Activated T-cell treated with anti-CD3 and anti-CD28 coated beads, Interleukin-2, amount 50 U/mL, for 4 hours (primary cell): ENCODE data around the gene ZC3H18. TPM values are rescaled to one million over a fixed set of nuclear protein-coding genes. Genes with fewer than 3 reads are reported as not detected.
A peak's percentile ranks its signal among the peaks of the same experiment; 100 is the strongest.

Experiments
- ATAC-seq, 2 donors: fragments of 200-7000 bp; cut with Tn5 transposase; one replicate each; pipeline ENCODE4 v1.10.0; 2021
- DNase-seq: peaks from one replicate; pipeline ENCODE4 v3.0.0-alpha.2; 2020
- H3K27me3 Mint-ChIP-seq: one replicate; pipeline ENCODE4 v1.8.0; 2021; ENCODE audit warnings: low read depth, mixed read lengths
- H3K36me3 Mint-ChIP-seq: one replicate; pipeline ENCODE4 v1.8.0; 2022; ENCODE audit warnings: mixed read lengths; ENCODE audit not compliant: insufficient read depth
- H3K4me1 Mint-ChIP-seq: one replicate; pipeline ENCODE4 v1.8.0; 2021; ENCODE audit warnings: low read depth, mixed read lengths
- H3K4me3 Mint-ChIP-seq: one replicate; pipeline ENCODE4 v1.8.0; 2021; ENCODE audit warnings: mild to moderate bottlenecking, moderate library complexity, mixed read lengths
- H3K9me3 Mint-ChIP-seq: one replicate; pipeline ENCODE4 v1.8.0; 2021; ENCODE audit warnings: mixed read lengths
- total RNA-seq, 3 donors: library from RNA; stranded (reverse); gene quantifications; one replicate each; pipeline ENCODE4 v1.2.1, GENCODE V29; 2021

ZC3H18 gene
- total RNA-seq, 3 donors from 2014 or later: 117 to 122 (median 118) TPM

DNA sequence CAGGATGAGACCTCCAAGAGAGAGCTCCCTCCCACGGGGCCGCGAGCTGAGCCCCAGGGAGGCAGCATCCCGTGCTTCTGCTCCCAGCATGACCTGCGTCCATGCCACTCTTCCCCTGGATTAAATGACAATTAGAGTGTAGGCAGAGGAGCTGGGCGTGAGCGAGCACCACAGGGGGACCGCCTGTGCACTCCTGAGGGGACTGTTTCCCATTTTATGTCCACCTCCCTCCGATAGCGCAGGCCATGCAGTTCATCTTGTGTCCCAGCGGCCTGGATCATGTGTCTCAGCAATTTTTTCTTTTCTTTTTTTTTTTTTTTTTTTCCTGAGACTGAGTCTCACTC lies 62.4 kb downstream of the ZC3H18 start:
- Mint-ChIP-seq H3K4me3 (no peak overlapping the region), H3K9me3 (no peaks in the 10 kb centered on the region), H3K36me3 (peaks cover 14% of the 10 kb centered on the region), H3K27me3 (no peaks in the 10 kb centered on the region), H3K4me1 (peaks cover 27% of the 10 kb centered on the region)
- no peak for DNase-seq
- no peak for ATAC-seq

- Mint-ChIP-seq H3K4me3 (peak overlapping the region; percentile 76), H3K4me1 (peaks cover 37% of the 10 kb centered on the region), H3K9me3 (no peaks in the 10 kb centered on the region), H3K27me3 (no peaks in the 10 kb centered on the region), H3K36me3 (peaks cover 13% of the 10 kb centered on the region)
- ATAC-seq (peak; percentile 28 to 44), DNase-seq (peak; percentile 43)
Observed at GRCh38 chr16:88633684-88634140, 63.5 kb downstream of the ZC3H18 start.

- Mint-ChIP-seq H3K27me3 (no peaks in the 10 kb centered on the region), H3K4me1 (peaks cover 40% of the 10 kb centered on the region), H3K9me3 (no peaks in the 10 kb centered on the region), H3K36me3 (peaks cover 12% of the 10 kb centered on the region), H3K4me3 (peak overlapping the region; percentile 76)
- DNase-seq: peak; percentile 43
- ATAC-seq: peak; percentile 27 to 29
Observed at GRCh38 chr16:88634141-88634993, 64.2 kb downstream of the ZC3H18 start.

DNA sequence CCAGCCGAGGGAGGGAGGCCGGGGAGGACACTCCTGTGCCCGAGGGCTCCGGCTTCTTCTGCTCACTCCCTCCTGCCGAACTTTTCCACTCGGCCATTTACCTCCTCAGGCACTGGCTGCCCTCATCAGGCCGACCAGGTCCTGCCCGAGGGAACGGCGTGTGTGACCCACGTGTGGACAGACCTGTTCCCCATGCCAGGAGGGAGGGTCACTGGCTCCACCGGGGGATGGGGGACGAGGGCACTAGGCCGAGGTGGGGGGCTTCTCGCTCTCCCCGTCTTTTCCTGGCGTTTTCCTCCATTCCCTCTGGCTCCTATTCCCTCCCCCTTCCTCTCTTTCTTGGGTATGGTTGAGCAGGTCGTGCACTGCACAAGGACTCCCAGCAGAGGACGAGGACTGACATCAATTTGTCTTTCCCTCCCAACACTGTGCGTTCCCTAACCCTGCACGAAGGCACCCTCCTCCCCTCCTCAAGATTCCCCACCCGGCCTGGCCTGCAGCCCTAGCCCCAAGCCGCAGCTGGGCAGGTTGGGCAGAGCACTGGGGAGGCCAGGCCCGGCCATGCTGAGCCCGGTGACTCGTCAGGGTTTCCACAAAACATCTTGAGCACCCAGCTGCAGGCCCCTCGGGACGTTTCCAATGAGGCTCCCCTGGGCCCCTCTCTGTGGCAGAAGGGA lies 64.9 kb downstream of the ZC3H18 start:
- DNase-seq (no peak), ATAC-seq (no peak)
- Mint-ChIP-seq H3K4me1 (peaks cover 43% of the 10 kb centered on the region), H3K9me3 (no peaks in the 10 kb centered on the region), H3K4me3 (peak overlapping the region; percentile 66), H3K36me3 (peaks cover 7% of the 10 kb centered on the region), H3K27me3 (peaks cover 3% of the 10 kb centered on the region)

- peak overlapping the region; percentile 65 for H3K4me3 Mint-ChIP-seq
- ATAC-seq: no peak
- peaks cover 7% of the 10 kb centered on the region for H3K27me3 Mint-ChIP-seq
- H3K36me3 Mint-ChIP-seq: peaks cover 7% of the 10 kb centered on the region
- peaks cover 46% of the 10 kb centered on the region for H3K4me1 Mint-ChIP-seq
- DNase-seq: no peak
- no peaks in the 10 kb centered on the region for H3K9me3 Mint-ChIP-seq
Observed at GRCh38 chr16:88635671-88636319, 65.6 kb downstream of the ZC3H18 start.

GRCh38 chr16:88636488-88637265 lies 66.5 kb downstream of the ZC3H18 start:
- Mint-ChIP-seq H3K4me1 (peaks cover 46% of the 10 kb centered on the region), H3K9me3 (no peaks in the 10 kb centered on the region), H3K36me3 (peaks cover 4% of the 10 kb centered on the region), H3K4me3 (no peak overlapping the region), H3K27me3 (peaks cover 7% of the 10 kb centered on the region)
- ATAC-seq (peak in 1 of 2 donors; percentile 0), DNase-seq (no peak)

GRCh38 chr16:88638323-88639230 lies 68.4 kb downstream of the ZC3H18 start, which contains the start of gene IL17C:
Gene IL17C (plus strand): TSS chr16:88638572. CDS start chr16:88638642, 70 bp downstream.
- H3K4me3 Mint-ChIP-seq: no peak within 1 kb of the TSS

DNA sequence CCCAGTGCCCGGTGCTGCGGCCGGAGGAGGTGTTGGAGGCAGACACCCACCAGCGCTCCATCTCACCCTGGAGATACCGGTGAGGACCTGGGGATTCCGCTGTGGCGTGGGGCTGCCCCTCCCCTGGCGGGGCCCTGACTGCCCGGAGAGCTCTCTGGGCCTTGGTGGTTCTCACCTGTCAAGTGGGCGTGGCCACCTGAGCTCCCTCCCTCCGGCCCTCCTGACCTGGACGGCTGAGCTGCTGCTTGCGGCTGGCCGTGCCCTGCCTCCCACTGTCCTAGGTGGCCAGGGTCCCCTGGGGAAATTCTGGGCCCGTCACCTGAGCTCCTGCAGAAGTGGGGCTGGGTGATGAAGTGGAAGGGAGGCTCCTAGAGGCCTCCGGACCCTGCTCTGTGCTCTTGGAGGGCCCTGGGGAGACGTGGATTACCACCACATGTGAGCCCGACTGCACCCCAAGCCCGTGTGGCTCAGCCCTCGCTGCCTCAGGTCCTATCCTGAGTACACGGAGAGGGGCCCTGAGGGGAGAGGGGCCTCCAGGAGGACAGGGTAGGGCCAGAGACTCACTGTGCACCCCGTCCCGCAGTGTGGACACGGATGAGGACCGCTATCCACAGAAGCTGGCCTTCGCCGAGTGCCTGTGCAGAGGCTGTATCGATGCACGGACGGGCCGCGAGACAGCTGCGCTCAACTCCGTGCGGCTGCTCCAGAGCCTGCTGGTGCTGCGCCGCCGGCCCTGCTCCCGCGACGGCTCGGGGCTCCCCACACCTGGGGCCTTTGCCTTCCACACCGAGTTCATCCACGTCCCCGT lies 69.2 kb downstream of the ZC3H18 start:
- H3K36me3 Mint-ChIP-seq: peaks cover 2% of the 10 kb centered on the region
- H3K9me3 Mint-ChIP-seq: no peaks in the 10 kb centered on the region
- H3K4me1 Mint-ChIP-seq: peaks cover 36% of the 10 kb centered on the region
- no peak for DNase-seq
- peaks cover 7% of the 10 kb centered on the region for H3K27me3 Mint-ChIP-seq
- no peak for ATAC-seq
- H3K4me3 Mint-ChIP-seq: no peak overlapping the region

More at GRCh38 chr16:88638323-88639230, 68.4 kb downstream of the ZC3H18 start, which contains the start of gene IL17C:
- peaks cover 7% of the 10 kb centered on the region for H3K27me3 Mint-ChIP-seq
- no peaks in the 10 kb centered on the region for H3K9me3 Mint-ChIP-seq
- no peaks in the 10 kb centered on the region for H3K36me3 Mint-ChIP-seq
- DNase-seq: no peak
- peaks cover 39% of the 10 kb centered on the region for H3K4me1 Mint-ChIP-seq
- no peak for ATAC-seq

DNA sequence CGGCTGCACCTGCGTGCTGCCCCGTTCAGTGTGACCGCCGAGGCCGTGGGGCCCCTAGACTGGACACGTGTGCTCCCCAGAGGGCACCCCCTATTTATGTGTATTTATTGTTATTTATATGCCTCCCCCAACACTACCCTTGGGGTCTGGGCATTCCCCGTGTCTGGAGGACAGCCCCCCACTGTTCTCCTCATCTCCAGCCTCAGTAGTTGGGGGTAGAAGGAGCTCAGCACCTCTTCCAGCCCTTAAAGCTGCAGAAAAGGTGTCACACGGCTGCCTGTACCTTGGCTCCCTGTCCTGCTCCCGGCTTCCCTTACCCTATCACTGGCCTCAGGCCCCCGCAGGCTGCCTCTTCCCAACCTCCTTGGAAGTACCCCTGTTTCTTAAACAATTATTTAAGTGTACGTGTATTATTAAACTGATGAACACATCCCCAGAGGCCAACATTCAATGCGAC lies 69.9 kb downstream of the ZC3H18 start:
- ATAC-seq (no peak), DNase-seq (no peak)
- peaks cover 35% of the 10 kb centered on the region for H3K4me1 Mint-ChIP-seq
- H3K4me3 Mint-ChIP-seq: no peak overlapping the region
- peaks cover 7% of the 10 kb centered on the region for H3K27me3 Mint-ChIP-seq
- peaks cover 2% of the 10 kb centered on the region for H3K36me3 Mint-ChIP-seq
- no peaks in the 10 kb centered on the region for H3K9me3 Mint-ChIP-seq

GRCh38 chr16:88640498-88641247 lies 70.5 kb downstream of the ZC3H18 start:
- DNase-seq (no peak), ATAC-seq (no peak)
- H3K4me1 Mint-ChIP-seq: peaks cover 31% of the 10 kb centered on the region
- H3K36me3 Mint-ChIP-seq: peaks cover 2% of the 10 kb centered on the region
- no peak overlapping the region for H3K4me3 Mint-ChIP-seq
- H3K27me3 Mint-ChIP-seq: peaks cover 7% of the 10 kb centered on the region
- H3K9me3 Mint-ChIP-seq: no peaks in the 10 kb centered on the region

GRCh38 chr16:88642881-88643643 lies 72.9 kb downstream of the ZC3H18 start:
- Mint-ChIP-seq H3K27me3 (peaks cover 7% of the 10 kb centered on the region), H3K4me3 (no peak overlapping the region), H3K36me3 (peaks cover 2% of the 10 kb centered on the region), H3K4me1 (peaks cover 14% of the 10 kb centered on the region), H3K9me3 (no peaks in the 10 kb centered on the region)
- DNase-seq (no peak), ATAC-seq (no peak)
